ENCODE measurements around the gene UCHL5.
A peak's percentile ranks its signal among the peaks of the same experiment; 100 is the strongest.
"Not testable (repeated sequence)": the region's sequence is repeated elsewhere in the genome, so short reads cannot be mapped to it uniquely, and the experiment has no call there.

Gene UCHL5

DNA sequence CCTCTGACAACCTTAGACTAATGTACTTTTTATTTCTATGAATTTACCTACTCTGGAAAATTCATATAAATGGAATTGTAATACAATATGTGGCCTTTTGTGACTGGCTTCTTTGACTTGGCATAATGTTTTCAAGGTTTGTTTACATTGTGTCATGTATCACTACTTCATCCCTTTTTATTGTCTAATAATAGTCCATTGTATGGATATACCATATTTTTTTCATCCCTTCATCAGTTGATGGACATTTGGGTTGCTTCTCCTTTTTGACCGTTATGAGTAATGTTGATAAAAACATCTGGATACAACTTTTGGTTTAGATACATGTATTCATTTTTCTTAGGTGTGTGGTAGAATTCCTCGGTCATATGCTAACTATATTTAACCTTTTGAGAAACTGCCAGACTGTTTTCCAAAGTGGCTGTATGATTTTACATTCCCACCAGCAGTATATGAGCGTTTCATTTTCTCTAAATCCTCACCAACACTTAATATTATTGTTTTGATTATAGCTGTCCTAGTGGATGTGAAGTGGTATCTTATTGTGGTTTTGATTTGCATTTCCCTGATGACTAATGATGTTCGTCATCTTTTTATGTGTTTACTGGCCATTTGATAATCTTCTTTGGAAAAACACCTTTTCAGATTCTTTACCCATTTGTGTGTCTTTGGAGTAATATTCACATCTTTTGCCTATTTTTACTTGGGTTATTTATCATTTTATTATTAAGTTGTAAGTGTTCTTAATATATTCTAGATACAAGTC, 3.7 kb upstream of the UCHL5 start:
- DNase-seq = no peak

DNA sequence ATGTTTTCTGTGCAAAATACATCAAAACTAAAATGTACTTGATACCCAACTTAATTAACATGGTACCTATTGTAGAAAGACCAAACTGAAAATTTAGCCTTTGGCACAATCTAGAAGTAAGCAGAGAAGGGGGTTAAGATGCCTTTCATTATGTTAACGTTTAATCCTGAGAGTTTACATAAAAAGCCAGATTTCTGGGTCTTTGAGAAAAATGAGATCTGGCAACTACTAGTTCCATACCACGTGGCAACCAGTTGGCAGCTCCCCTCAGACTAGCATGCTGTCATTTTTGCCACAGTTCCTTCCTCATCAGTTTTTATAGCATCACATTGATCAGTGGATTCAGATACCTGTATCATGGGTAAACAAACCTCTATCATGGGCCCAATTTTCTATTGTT, 1.8 kb upstream of the UCHL5 start:
- no peak for DNase-seq

DNA sequence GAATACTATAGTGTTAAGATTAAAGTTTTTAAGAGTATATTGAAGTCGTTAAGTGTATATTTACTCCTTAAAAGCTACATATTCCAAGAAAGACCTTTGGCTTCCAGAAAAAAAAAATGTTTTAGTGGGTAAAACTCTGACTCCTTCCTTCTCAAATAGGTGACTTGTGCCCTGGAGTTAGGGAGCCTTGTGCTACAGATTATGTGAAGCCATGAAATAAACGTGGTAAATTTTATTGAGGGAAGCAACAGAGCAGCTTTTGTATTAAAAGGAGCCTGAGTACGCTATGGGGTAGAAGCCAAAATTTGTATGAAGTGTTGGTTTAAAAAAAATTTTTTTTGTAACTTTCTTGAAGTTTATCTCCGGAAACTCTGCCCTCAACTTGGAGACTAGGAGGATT, 1.2 kb upstream of the UCHL5 start:
- DNase-seq = no peak

DNA sequence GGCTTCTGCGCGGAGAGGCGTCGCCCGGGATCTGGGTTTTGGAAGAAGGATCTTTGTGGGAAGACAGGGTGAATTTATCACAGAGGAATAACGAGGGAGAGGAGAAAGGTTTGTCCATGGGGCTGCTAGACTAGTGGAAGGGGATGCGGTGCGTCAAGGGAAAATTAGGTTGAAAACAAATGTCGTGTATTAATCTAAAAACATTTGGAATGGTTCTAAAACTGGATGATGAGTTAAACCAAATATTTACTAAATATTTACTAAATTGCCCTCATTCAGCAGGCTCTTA, 899 bp upstream of the UCHL5 start:
- no peak for DNase-seq

DNA sequence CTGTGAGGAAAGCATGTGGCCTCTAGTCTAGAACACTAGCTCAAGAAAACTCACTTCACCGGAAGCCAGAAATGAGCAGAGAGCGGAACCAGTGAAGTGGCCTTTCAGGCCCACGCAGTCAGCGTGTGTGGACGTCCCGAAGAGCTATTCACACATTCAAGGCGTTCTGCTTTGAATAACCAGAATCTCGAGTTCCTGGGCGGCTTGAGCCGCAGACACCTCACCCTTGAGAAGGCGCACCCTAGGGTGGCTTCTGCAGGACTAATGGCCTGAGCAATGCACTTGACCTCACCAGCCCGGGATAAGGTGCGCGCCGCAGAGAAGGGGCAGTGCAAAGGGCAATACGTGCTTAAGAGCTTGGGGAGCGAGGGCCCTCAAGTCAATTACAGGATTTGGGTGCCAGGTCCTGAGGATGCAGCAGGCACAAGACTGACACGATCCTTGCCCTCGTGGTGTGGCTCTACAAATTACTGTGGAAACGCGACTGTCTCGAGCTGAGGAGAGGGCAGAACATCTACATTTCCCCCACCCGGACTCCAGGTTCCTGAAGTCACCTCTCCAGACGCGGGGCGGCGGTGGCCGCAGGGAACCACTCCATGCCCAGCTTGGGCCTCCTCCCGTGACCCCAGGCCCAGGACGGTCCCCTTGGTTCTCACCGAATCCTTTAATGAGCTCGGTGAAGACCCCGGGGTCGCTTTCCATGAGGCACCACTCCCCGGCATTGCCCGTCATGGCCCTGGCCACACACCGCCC, 455 bp downstream of the UCHL5 start:
- no peak for DNase-seq

DNA sequence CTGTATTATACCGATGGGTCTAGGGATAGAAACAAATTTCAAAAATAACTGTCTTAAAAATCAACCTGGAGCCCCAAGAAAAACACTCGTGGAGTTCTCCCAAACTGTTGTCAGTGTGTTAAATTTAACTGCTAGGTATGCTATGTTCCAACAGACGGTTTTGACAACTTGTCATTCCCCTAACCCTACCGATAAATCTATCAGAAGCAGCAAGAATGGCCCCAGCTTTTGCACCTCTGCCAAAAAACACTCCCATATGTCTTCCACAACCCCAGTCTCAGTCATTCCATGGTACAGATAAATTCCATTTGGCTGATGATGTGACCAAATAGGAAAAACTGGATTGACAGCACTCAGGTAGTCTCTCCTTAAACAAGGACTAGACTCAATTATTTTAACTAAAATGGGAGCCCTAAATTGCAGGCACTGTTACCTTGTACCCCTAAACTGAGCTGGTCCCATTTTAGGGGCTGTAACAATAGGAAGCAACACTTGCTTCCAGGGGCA, 4.9 kb downstream of the UCHL5 start:
- DNase-seq = no peak

DNA sequence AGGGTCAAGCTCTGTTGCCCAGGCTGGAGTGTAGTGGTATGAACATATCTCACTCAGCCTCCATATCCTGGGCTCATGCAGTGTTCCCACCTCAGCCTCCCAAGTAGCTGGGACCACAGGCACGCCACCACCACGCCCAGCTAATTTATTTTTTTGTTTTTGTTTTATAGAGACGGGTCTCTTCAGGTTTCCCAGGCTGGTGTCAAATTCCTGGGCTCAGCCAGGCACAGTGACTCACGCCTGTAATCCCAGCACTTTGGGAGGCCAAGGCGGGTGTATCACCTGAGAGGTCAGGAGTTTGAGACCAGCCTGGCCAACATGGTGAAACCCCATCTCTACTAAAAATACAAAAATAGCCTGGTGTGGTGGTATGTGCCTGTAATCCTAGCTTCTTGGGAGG, 10.2 kb downstream of the UCHL5 start:
- not testable (repeated sequence) for DNase-seq

DNA sequence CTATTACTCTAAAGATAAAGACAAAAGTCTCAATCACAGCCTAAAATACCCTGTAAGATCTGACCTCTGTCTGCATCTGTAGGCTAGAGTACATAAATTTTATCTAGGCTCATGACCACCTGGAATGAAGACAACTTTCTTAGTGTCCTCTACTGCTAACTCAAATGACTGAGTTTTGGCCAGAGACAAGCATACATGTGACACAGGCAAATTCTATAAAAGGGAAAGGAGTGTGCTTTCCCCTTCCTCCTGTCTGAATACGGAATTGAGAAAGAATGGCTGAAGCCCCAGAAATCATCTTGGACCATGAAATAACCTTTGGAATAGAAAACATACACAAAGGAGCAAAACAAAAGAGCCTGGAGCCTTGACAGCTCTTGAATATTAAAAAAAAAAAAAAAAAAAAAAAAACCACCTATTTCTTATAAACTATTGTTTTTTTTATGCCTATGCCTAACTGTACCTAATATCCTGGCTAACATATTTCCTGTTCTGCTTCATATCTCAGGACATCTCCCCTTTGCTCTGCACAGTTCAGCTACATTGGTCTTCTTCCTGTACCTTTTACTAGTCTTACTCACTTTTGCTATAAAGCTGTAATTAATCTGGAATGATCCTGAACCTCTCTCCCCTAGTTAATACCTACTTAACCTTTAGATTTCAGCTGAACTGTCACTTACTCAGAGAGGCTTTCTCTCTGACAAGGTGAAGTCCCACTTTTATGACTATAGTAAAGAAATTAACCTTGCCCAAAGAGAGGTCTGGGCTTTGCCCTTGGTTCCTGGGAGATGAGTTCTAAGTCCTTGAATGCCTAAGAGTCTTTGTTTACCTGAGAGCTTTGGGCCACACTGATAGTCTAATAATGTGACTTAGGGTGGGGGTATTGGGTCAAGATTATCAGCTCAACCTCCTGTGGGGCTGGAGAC, 16.1 kb downstream of the UCHL5 start:
- DNase-seq = no peak

DNA sequence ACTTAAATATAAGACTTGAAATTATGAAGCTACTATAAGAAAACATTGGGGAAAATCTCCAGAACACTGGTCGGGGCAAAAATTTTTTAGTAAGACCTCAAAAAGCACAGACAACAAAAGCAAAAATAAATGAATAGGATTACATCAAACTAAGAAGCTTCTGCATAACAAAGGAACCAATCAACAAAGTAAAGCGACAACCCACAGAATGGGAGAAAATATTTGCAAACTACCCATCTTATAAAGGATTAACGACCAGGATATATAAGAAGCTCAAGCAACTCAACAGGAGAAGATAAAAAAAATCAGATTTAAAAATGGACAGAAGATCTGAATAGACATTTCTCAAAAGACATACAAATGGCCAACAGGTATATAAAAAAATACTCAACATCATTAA, 19.1 kb downstream of the UCHL5 start:
- no peak for DNase-seq

DNA sequence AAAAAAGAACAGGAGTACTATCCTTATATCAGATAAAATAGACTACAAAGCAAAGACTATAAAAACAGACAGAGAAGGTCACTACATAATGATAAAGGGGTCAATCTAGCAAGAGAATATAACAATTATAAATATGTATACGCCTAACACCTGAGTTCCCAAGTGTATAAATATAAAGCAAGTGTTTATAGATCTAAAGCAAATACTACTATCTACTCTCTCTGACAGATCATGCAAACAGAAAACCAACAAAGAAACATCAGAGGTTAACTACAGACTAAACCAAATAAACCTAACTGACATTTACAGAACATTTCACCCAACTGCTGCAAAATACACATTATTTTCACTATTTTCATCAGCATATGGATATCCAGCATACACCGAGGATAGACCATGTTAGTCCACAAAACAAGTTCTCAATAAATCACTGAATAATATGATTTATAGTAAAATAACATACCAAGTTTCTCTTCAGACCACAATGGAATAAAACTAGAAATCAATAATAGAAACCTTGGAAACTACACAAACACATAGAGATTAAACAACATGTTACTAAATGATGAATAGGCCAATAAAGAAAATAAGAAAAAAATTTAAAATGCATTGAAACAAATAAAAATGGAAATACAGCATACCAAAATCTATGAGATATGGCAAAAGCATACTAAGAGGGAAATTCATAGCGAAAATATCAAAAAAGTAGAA, 22.7 kb downstream of the UCHL5 start:
- DNase-seq = no peak

DNA sequence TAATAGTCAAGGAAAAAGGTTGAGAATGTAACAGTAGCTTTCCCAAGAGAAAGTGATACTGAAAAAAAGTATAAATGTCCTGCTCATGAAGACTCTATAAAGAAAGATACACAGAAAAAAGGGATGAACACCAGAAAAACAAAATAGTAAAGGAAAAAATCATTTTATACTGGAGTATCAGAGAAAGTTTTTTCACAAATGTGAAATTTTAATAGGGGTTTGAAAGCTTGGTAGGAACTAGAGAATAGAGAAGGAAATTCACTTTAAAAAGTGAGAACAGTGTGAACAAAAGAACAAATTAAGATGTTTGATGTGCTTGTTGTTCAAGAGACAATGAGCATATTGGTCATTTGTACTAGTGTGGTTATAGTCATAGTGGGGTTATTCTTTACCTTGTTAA, 25.6 kb downstream of the UCHL5 start:
- DNase-seq = no peak

DNA sequence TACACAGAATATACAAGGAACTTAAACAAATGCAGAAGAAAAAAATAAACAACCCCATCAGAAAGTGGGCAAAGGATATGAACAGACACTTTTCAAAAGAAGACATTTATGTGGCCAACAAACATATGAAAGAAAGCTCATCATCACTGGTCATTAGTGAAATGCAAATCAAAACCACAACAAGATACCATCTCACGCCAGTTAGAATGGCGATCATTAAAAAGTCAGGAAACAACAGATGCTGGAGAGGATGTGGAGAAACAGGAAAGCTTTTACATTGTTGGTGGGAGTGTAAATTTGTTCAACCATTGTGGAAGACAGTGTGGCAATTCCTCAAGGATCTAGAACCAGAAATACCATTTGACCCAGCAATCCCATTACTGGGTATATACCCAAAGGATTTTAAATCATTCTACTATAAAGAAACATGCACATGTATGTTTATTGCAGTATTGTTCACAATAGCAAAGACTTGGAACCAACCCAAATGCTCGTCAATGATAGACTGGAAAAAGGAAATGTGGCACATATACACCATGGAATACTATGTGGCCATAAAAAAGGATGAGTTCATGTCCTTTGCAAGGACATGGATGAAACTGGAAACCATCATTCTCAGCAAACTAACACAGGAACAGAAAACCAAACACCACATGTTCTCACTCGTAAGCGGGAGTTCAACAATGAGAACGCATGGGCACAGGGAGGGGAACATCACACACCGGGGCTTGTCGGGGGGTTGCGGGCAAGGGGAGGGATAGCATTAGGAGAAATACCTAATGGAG, 26.3 kb downstream of the UCHL5 start:
- not testable (repeated sequence) for DNase-seq

DNA sequence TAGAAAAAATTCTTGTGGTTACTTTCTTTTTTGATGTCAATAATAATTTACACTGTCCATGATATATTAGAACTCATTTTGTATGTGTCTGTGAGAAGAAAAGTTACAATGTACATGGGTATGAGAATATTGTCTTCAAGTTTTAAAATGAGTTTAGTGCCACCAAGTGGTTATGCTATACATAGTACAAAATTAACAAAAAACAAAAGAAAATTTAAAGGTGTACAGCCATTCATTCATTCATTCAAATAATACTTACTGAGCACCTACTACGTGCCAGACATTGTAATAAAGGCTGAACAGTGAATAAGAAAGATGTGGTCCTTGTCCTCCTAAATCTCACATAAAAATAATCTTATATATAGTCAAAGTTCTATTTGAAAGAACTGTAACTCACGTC, 27.7 kb downstream of the UCHL5 start:
- DNase-seq = no peak

DNA sequence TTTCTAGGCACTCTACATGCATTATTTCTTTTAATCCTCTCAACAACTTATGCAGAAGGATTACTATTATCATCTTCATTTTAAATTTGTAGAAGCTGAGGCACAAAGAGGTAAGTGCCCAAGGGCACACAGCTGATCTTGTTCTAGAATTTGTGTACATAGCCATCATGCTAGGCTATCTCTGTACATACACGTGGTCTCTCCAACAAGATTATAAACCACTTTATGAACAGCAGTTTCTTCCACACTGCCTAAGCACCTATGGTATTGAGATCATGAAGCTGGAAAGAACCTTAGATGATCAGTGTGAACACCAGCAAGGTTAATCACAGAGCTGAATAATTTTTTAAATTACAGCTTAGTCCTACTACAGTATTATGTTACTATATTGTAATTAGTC, 28.9 kb downstream of the UCHL5 start:
- DNase-seq = no peak

DNA sequence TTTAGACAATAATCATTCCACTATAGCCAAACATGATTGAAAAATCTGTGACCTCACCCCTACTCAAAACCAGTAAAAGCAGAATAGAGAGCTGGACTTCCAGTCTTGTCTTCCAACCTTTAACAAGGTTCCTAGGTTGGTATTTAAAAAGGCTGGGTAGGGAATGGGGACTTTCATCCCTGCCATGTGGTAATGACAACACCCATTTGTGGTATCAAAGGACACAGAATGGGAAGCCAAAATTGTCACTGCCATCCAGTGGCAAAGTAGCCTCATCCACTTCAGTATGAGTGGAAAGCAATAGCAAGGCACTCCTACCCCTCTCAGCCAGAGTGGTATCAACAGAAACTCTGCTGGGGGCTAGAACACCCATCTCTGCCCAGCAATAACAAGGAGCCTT, 33.9 kb downstream of the UCHL5 start:
- no peak for DNase-seq

DNA sequence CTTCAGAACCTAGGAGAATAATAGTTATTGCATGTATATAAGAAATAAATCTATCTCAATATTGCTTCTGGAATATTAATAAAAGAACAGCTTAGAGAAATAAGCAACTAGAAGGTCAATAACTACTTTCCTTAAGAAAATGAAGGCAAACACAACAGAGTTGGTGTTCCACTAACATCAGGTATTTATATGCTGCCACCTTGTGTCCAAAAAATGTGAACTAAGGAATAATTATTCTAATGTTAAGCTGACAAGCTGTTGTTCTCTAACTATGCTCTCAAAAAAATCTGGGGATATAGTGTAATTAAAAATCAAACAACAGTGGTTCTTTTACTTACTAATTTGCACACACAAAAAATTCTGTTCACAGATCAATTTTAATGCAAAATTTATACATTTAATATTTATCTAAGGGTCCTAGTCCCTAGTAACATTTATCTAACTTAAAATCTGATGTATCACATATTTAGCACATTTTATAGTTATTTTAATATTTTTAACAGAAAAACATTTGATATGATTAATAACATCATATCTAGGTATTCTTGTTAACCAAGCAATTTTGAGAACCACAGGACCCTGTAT, 39.6 kb downstream of the UCHL5 start:
- DNase-seq = peak; percentile 35

DNA sequence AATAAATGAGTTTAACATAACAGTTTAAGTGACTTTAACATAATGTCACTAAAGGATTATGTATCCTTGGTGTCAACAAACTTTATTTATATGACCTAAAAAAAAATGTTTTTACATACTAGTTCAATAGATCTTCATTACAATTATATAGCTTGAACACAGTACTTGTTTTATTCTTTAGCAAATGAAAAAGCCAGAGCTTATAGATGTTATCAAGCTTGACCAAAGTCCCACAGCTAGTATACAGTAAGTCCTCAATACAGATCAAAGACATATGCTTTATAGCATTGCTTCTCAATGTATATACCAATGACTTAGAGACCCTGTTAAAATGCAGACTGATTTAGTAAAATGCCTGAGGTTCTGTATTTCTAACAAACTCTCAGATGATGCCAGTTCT, 42.4 kb downstream of the UCHL5 start:
- no peak for DNase-seq

DNA sequence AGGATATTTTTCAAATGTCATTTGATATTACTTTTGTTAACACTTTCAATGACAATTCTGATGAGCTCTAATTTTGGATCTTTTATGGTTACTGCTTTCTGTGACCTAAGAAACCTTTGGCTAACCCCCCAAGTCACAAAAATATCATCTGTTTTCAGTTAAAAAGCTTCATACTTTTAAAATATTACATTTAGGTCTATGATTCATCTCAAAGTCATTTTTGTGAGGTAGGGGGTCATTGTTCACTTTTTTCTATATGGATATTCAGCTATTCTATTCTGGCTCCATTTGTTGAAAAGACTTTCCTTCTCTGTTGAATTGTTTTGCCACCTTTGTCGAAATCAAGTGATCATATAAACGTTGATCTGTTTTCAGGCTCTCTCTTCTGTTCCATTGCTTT, 44.8 kb downstream of the UCHL5 start:
- no peak for DNase-seq

DNA sequence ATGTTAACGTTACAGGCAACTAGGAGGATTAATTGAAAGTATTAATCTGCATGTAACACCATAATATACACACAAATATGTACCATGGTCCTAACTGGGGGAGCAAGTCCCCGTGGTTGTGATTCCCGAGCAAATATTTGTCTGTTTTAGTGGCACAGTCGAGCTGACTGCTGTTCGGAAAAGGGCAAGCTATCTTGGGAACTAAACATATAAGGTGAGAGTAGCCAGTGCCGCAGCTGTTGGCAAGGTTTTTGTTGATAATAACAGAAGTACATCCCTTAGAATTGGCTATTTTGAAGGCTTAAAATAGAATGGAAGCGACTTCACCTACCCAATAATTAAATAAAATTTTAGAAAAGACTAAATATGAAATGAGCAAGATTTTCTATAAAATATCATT, 45.5 kb downstream of the UCHL5 start:
- DNase-seq = no peak

DNA sequence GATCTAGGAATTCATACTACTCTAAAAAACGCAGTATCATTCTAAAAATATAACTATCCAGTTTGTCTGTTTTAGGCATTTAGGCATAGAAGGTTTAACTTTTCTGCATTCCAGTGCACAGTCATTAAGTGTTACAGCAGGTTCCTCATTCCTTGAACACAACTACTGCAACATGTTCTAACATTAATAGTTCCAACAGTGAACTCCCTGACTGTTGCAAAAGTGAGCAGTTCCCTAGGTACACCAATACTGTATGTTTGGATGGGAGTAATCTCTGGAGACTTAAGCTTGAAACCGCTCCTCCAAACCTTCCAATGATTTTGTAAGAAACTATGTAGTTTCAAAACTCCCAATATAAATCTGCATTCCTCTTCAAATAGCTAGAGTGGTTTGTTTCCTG, 46.2 kb downstream of the UCHL5 start:
- no peak for DNase-seq

DNA sequence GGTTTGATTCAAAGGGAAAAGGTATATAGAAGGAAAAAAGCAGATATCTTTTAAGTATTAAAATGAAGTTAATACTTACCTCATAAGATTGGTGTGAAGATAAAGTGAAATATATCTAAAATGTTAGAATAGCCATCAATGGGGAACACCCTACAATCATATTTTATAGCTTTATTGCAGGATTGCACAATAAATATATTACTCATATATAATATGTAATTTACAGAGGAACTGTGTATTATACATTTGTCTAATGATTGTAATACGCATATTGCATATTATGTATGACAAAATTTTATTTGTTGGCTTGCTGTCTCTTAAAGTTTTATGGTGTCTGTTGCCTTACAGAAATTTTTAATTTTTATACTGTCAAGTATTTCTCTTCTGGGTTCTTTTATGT, 47.8 kb downstream of the UCHL5 start:
- DNase-seq = no peak

DNA sequence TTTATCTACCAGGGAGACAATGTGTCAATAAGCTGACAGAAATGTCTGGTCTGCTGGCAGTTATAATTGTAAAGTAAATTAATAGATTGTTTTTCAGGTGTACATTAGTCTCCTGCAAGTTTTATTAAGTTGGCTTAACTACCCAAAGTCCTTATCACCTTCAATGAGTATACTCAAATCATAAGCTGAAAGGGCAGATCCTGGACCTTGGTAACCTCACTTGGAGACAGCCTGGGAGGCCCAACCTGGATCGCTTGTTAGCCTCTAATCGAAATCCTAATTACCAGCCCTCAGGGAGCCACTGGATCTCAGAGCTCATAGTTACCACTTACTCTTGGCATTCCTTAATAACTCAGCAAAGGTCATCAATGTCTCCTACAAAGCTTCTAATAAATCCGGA, 49.7 kb downstream of the UCHL5 start:
- no peak for DNase-seq

All from NCI-H1105 (cell line).